KBM-7 (cell line): ENCODE results near the gene SPARC.

Experiments
- DNase-seq: peaks from one replicate; pipeline ENCODE4 v3.0.0-alpha.2; 2015
- in situ Hi-C: fragments of 300-500 bp; cut with MboI; formaldehyde crosslinking; loops from 2 replicates; pipeline ENCODE4 v1.14.3; 2020; ENCODE audit warnings: low sequenced_read_pairs, low pct_unique_long_range_greater_than_20kb, mixed read lengths

Gene SPARC

DNA sequence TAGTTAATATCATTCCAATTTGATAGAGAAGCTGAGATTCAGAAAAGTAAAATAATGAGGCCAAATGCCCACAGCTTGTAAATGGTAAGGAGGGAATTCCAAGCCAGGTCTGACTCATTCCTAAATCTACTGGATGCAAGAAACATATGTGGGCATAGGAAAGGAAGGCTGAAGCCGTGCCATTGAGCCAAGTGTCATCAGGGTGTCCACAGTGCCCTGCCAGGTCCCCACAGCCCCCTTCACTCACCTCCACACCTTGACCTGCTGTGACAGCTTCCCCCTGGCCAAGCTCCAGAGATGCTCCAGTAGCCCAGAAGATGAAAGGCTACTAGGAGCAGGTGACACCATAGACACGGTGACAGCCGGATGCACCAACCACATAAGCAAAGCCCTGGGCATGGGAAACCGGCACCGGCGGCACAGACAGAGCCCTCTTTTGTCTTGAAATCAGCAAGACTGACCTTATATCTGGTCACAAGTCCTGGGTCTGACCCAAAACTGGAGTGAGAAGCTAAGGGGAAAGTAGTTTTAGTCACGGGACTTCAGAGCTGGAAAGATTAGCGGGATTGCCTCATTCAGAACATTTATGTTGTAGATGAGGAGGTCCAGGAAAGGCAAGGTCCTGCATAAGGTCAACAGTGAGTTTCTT is 75.5 kb downstream of the SPARC start:
- in situ Hi-C loops = no loop called here
- no peak for DNase-seq
